GM18907 (cell line): ENCODE data around the gene NUP37.
"Not testable (repeated sequence)": the region's sequence is repeated elsewhere in the genome, so short reads cannot be mapped to it uniquely, and the experiment has no call there.

Source experiments
- ATAC-seq: cut with Tn5 transposase; IDR thresholded peaks from one replicate; pipeline ENCODE4 v1.9.1; 2021; ENCODE audit warnings: mild to moderate bottlenecking, moderate library complexity; ENCODE audit not compliant: unreplicated experiment

NUP37 gene, protein sequence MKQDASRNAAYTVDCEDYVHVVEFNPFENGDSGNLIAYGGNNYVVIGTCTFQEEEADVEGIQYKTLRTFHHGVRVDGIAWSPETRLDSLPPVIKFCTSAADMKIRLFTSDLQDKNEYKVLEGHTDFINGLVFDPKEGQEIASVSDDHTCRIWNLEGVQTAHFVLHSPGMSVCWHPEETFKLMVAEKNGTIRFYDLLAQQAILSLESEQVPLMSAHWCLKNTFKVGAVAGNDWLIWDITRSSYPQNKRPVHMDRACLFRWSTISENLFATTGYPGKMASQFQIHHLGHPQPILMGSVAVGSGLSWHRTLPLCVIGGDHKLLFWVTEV

GRCh38 chr12:102119674-102120563 is at the start of gene NUP37, which contains the start of gene PARPBP:
Gene NUP37 (minus strand): TSS chr12:102120114. CDS start chr12:102118518, 1,596 bp downstream.
Gene PARPBP (plus strand): TSS chr12:102120183. CDS start chr12:102123889, 3,706 bp downstream.
- ATAC-seq: peak; percentile 98

- peak; percentile 68 for ATAC-seq
Measured at GRCh38 chr12:102167821-102168604, 48.1 kb upstream of the NUP37 start.

DNA sequence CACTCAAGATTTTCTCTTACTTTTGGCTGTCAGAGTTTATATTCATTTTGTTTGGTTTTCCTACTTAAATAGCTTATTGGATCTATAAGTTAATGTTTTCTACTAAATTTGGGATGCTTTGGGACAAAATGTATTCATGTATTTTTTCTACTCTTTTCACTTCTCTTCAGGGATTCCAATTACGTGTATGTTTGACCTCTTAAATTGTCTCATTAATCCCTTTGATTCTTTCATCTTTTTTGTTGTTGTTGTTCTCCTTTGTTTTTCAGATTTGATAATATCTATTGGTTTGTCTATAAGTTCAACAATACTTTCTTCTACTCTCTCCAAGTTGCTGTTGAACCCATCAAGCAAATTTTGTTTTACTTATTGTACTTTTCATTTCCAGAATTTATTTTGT is 43.5 kb upstream of the NUP37 start:
- ATAC-seq: no peak

DNA sequence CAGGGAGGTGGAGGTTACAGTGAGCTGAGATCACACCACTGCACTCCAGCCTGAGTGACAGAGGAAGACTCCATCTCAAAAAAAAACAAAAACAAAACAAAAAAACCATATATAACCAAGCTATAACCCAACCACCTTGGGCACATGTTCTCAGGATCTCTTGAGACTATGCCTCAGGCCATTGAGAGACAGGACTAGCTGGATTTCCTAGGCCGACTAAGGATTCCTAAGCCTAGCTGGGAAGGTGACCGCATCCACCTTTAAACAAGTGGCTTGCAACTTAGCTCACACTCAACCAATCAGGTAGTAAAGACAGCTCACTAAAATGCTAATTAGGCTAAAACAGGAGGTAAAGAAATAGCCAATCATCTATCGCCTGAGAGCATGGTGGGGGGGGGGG is 35.3 kb upstream of the NUP37 start:
- ATAC-seq: not testable (repeated sequence)

GRCh38 chr12:102147062-102147587 is 27.2 kb upstream of the NUP37 start:
- not testable (repeated sequence) for ATAC-seq

DNA sequence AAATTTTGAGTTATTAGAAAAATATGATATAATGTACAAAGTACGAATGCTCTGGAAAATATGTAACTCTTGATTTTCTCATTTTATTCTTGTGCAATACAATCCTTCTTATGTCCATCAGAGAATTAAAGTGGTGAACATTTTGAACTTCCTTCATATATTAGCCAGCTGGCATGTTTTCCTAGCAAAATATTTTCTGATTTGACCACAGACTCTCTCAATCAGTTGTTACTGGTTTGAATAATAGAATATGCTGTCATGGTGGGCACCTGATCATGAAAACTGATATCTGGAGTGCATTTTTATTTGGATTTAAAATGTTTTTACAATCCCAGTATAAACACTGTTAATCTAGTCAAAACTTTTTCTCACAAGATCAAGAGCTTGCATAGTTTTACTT is 24.3 kb upstream of the NUP37 start:
- no peak for ATAC-seq

DNA sequence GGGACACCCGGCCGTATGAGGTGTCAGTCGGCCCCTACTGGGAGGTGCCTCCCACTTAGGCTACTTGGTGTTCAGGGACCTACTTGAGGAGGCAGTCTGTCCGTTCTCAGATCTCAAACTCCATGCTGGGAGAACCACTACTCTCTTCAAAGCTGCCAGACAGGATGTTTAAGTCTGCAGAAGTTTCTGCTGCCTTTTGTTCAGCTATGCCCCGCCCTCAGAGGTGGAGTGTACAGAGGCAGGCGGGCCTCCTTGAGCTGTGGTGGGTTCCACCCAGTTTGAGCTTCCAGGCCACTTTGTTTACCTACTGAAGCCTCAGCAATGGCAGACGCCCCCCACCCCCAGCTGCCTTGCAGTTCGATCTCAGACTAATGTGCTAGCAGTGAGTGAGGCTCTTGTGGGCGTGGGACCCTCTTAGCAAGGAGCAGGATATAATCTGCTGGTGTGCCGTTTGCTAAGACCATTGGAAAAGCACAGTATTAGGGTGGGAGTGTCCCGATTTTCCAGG is 23.0 kb upstream of the NUP37 start:
- ATAC-seq: not testable (repeated sequence)

DNA sequence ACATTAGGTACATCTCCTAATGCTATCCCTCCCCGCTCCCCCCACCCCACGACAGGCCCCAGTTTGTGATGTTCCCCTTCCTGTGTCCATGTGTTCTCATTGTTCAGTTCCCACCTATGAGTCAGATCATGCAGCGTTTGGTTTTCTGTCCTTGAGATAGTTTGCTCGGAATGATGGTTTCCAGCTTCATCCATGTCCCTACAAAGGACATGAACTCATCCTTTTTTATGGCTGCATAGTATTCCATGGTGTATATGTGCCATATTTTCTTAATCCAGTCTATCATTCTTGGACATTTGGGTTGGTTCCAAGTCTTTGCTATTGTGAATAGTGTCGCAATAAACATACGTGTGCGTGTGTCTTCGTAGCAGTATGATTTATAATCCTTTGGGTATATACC is 17.7 kb upstream of the NUP37 start:
- not testable (repeated sequence) for ATAC-seq

GRCh38 chr12:102131442-102131841 is 11.5 kb upstream of the NUP37 start:
- ATAC-seq: not testable (repeated sequence)

GRCh38 chr12:102130720-102131119 is 10.8 kb upstream of the NUP37 start:
- ATAC-seq: not testable (repeated sequence)

GRCh38 chr12:102121328-102121727 is 1.4 kb upstream of the NUP37 start:
- not testable (repeated sequence) for ATAC-seq

DNA sequence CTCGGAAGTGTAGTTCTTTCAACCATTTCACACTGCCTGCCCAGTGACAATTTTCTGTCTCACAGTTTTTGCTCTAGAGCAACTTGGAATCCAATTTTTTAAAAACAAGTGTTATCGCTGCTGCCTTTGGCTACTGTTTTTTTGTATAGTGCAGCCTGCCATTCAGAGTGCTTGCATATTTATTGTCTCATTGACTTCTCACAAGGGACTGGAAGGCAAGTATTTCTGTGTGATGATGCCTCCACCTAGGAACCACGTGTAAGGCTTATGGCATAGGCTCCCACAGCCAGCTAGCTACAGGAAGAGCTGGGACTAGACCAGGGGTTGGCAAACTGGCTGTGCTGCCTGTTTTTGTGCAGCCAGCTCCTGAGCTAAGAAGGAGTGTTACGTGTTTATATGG is 972 bp upstream of the NUP37 start:
- no peak for ATAC-seq

GRCh38 chr12:102120564-102120873 is 605 bp upstream of the NUP37 start:
- no peak for ATAC-seq

DNA sequence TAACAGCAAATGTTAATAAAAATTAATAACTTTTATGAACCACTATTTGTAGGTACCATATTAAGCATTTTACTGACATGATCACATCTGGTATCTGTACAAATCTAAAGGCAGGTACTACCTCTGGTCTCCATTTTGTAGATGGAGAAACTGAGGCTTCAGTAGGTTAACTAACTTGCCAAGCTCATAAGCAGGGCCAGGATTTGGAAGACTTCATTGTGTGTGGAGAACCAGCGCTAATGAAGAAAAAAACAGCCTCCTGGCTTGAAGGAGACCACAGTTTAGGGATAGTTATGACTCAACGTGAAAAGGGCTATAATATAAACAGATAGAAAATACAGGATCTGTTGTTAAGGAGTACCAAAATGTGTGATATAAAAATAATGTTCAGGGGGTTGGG is 1.0 kb downstream of the NUP37 start:
- no peak for ATAC-seq

GRCh38 chr12:102116392-102116791 is 3.5 kb downstream of the NUP37 start:
- no peak for ATAC-seq

GRCh38 chr12:102114212-102114611 is 5.7 kb downstream of the NUP37 start:
- ATAC-seq: no peak

- no peak for ATAC-seq
Measured at GRCh38 chr12:102110782-102111181, 9.1 kb downstream of the NUP37 start.

DNA sequence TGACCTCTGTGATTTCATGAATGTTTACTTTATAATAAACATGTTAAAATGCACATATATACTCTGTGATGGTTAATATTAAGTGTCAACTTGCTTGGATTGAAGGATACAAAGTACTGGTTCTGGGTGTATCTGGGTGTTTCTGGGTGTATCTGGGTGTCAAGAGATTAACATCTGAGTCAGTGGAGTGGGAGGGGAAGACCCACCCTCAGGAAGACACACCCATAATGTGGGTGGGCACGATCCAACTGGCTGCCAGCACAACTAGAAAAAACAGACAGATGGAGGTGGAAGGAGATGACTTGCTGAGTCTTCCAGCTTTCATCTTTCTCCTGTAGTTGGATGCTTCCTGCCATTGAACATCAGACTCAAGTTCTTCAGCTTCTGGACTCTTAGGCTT is 11.9 kb downstream of the NUP37 start:
- no peak for ATAC-seq

DNA sequence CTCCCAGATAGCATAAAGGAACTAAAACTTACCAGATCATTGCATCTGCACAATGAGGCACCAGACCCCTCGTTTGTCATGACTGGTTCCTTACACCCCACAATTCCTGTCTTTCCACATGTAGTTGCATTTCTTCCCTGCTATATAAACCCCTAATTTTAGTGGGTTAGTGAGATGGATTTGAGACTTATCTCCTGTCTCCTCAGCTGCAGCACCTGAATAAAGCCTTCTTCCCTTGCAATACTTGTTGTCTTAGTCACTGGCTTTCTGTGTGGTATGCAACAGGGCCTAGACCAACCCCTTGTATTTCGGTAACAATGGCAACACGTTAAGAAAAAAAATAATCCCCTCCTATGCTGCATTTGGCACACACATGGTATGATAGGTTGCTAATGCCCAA is 13.0 kb downstream of the NUP37 start:
- no peak for ATAC-seq

- ATAC-seq: no peak
Measured at GRCh38 chr12:102096855-102097254, 23.1 kb downstream of the NUP37 start.
